Measurements from ENCODE around the gene STRIP1.

The STRIP1 gene

GRCh38 chr1:110058591-110058990, 24.2 kb downstream of the STRIP1 start:
- no peaks in the 10 kb centered on the region for H3K27me3 ChIP-seq (ENCODE audit: insufficient read depth, low read length, poor library complexity, severe bottlenecking)
- H3K4me3 ChIP-seq (ENCODE audit: low read length, poor library complexity, severe bottlenecking), result no peak overlapping the region
- no peak overlapping the region for H3K9ac ChIP-seq (ENCODE audit: low read depth, low read length, poor library complexity, severe bottlenecking)
- no peaks in the 10 kb centered on the region for H3K79me2 ChIP-seq (ENCODE audit: insufficient read depth, low read length)
- no peaks in the 10 kb centered on the region for H3K9me2 ChIP-seq (replicated peaks; ENCODE audit: low read depth, low read length)
- peaks cover 38% of the 10 kb centered on the region; the same call in 1 of the 2 replicates for H3K36me3 ChIP-seq (ENCODE audit: insufficient read depth, low read length)
- H3K4me1 ChIP-seq (ENCODE audit: insufficient read depth, low read length, poor library complexity, severe bottlenecking), result no peaks in the 10 kb centered on the region
- no peaks in the 10 kb centered on the region for H3F3A ChIP-seq (ENCODE audit: low read depth)
- H2AFZ ChIP-seq (ENCODE audit: low read length), result no peak overlapping the region
- H3K9me3 ChIP-seq (ENCODE audit: insufficient read depth, low read depth, low read length), result no peaks in the 10 kb centered on the region
- H4K20me1 ChIP-seq (ENCODE audit: insufficient read depth, low read length, poor library complexity, severe bottlenecking), result peaks cover 6% of the 10 kb centered on the region
- no peak overlapping the region for H3K4me2 ChIP-seq (ENCODE audit: low read depth, low read length, poor library complexity, severe bottlenecking)
- TF ChIP-seq CTCF (conservative IDR thresholded peaks at IDR 0.05; ENCODE audit: low read length) (no peak), EZH2phosphoT487 (IDR thresholded peaks at IDR 0.05; ENCODE audit: borderline replicate concordance) (no peak)

- Histone ChIP-seq H3K4me3 (ENCODE audit: low read length, poor library complexity, severe bottlenecking) (no peak overlapping the region), H3K9me2 (replicated peaks; ENCODE audit: low read depth, low read length) (no peaks in the 10 kb centered on the region), H3K9ac (ENCODE audit: low read depth, low read length, poor library complexity, severe bottlenecking) (no peak overlapping the region), H3K79me2 (ENCODE audit: insufficient read depth, low read length) (no peaks in the 10 kb centered on the region), H3K4me1 (ENCODE audit: insufficient read depth, low read length, poor library complexity, severe bottlenecking) (no peaks in the 10 kb centered on the region), H3K9me3 (ENCODE audit: insufficient read depth, low read depth, low read length) (no peaks in the 10 kb centered on the region), H3K27me3 (ENCODE audit: insufficient read depth, low read length, poor library complexity, severe bottlenecking) (no peaks in the 10 kb centered on the region), H3K4me2 (ENCODE audit: low read depth, low read length, poor library complexity, severe bottlenecking) (no peak overlapping the region), H3K36me3 (ENCODE audit: insufficient read depth, low read length) (peaks cover 31% of the 10 kb centered on the region; the same call in 1 of the 2 replicates), H2AFZ (ENCODE audit: low read length) (no peak overlapping the region), H3F3A (ENCODE audit: low read depth) (no peaks in the 10 kb centered on the region), H4K20me1 (ENCODE audit: insufficient read depth, low read length, poor library complexity, severe bottlenecking) (peaks cover 2% of the 10 kb centered on the region)
- TF ChIP-seq EZH2phosphoT487 (IDR thresholded peaks at IDR 0.05; ENCODE audit: borderline replicate concordance) (no peak), CTCF (conservative IDR thresholded peaks at IDR 0.05; ENCODE audit: low read length) (no peak)
These were observed 24.9 kb downstream of the STRIP1 start for GRCh38 chr1:110059133-110059863.

- H4K20me1 ChIP-seq (ENCODE audit: insufficient read depth, low read length, poor library complexity, severe bottlenecking), result no peaks in the 10 kb centered on the region
- H3K9ac ChIP-seq (ENCODE audit: low read depth, low read length, poor library complexity, severe bottlenecking), result no peak overlapping the region
- H3K79me2 ChIP-seq (ENCODE audit: insufficient read depth, low read length), result no peaks in the 10 kb centered on the region
- no peak overlapping the region for H3K4me2 ChIP-seq (ENCODE audit: low read depth, low read length, poor library complexity, severe bottlenecking)
- no peaks in the 10 kb centered on the region for H3K9me3 ChIP-seq (ENCODE audit: insufficient read depth, low read depth, low read length)
- no peaks in the 10 kb centered on the region for H3K4me1 ChIP-seq (ENCODE audit: insufficient read depth, low read length, poor library complexity, severe bottlenecking)
- H3K4me3 ChIP-seq (ENCODE audit: low read length, poor library complexity, severe bottlenecking), result no peak overlapping the region
- peak; percentile 95 for TF ChIP-seq CTCF (conservative IDR thresholded peaks at IDR 0.05; ENCODE audit: low read length)
- TF ChIP-seq EZH2phosphoT487 (IDR thresholded peaks at IDR 0.05; ENCODE audit: borderline replicate concordance), result no peak
- H3F3A ChIP-seq (ENCODE audit: low read depth), result no peaks in the 10 kb centered on the region
- H3K36me3 ChIP-seq (ENCODE audit: insufficient read depth, low read length), result peaks cover 23% of the 10 kb centered on the region; the same call in 1 of the 2 replicates
- H3K27me3 ChIP-seq (ENCODE audit: insufficient read depth, low read length, poor library complexity, severe bottlenecking), result no peaks in the 10 kb centered on the region
- no peak overlapping the region for H2AFZ ChIP-seq (ENCODE audit: low read length)
- H3K9me2 ChIP-seq (replicated peaks; ENCODE audit: low read depth, low read length), result no peaks in the 10 kb centered on the region
These were observed 25.7 kb downstream of the STRIP1 start for GRCh38 chr1:110060034-110060661.
